ENCODE results near the gene EYA3.

EYA3 gene

GRCh38 chr1:28113242-28113572, 24.8 kb upstream of the EYA3 start:
- TF ChIP-seq CTCF (IDR thresholded peaks at IDR 0.05; ENCODE audit: extremely low read depth, insufficient read depth, missing control alignments), result peak; percentile 60
- in situ Hi-C loops (cut with MboI; ENCODE audit: low pct_unique_long_range_greater_than_20kb, low sequenced_read_pairs, unreplicated experiment), result no loop called here
- no peak for DNase-seq (ENCODE audit: low spot score)

- in situ Hi-C loops (cut with MboI; ENCODE audit: low pct_unique_long_range_greater_than_20kb, low sequenced_read_pairs, unreplicated experiment), result no loop called here
- no peak for DNase-seq (ENCODE audit: low spot score)
- TF ChIP-seq CTCF (IDR thresholded peaks at IDR 0.05; ENCODE audit: extremely low read depth, insufficient read depth, missing control alignments), result no peak
These were observed 24.2 kb upstream of the EYA3 start for GRCh38 chr1:28112388-28113241.

- TF ChIP-seq CTCF (IDR thresholded peaks at IDR 0.05; ENCODE audit: extremely low read depth, insufficient read depth, missing control alignments), result no peak
- DNase-seq (ENCODE audit: low spot score), result peak; percentile 18
- in situ Hi-C loops (cut with MboI; ENCODE audit: low pct_unique_long_range_greater_than_20kb, low sequenced_read_pairs, unreplicated experiment), result no loop called here
These were observed 22.7 kb upstream of the EYA3 start for GRCh38 chr1:28111157-28111556.

GRCh38 chr1:28110555-28110954, 22.1 kb upstream of the EYA3 start:
- in situ Hi-C loops (cut with MboI; ENCODE audit: low pct_unique_long_range_greater_than_20kb, low sequenced_read_pairs, unreplicated experiment), result no loop called here
- TF ChIP-seq CTCF (IDR thresholded peaks at IDR 0.05; ENCODE audit: extremely low read depth, insufficient read depth, missing control alignments), result no peak
- DNase-seq (ENCODE audit: low spot score), result no peak

GRCh38 chr1:28109639-28110038, 21.2 kb upstream of the EYA3 start:
- in situ Hi-C loops (cut with MboI; ENCODE audit: low pct_unique_long_range_greater_than_20kb, low sequenced_read_pairs, unreplicated experiment), result no loop called here
- DNase-seq (ENCODE audit: low spot score), result no peak
- no peak for TF ChIP-seq CTCF (IDR thresholded peaks at IDR 0.05; ENCODE audit: extremely low read depth, insufficient read depth, missing control alignments)

- in situ Hi-C loops (cut with MboI; ENCODE audit: low pct_unique_long_range_greater_than_20kb, low sequenced_read_pairs, unreplicated experiment), result no loop called here
- TF ChIP-seq CTCF (IDR thresholded peaks at IDR 0.05; ENCODE audit: extremely low read depth, insufficient read depth, missing control alignments), result no peak
- no peak for DNase-seq (ENCODE audit: low spot score)
These were observed 19.6 kb upstream of the EYA3 start for GRCh38 chr1:28108001-28108400.
